ENCODE results near the gene HDHD5. TPM values are rescaled to one million over a fixed set of nuclear protein-coding genes. Genes with fewer than 3 reads are reported as not detected.

HDHD5 gene
- total RNA-seq, 1 experiment from 2014 or later, result 68.4 TPM

- H3K27ac Mint-ChIP-seq, result no peak overlapping the region
- Histone ChIP-seq H3K4ac (ENCODE audit: low read depth, low read length) (no peak overlapping the region), H3K9me3 (ENCODE audit: control insufficient read depth, low read depth, low read length) (no peaks in the 10 kb centered on the region), H2BK20ac (ENCODE audit: low read depth, low read length, poor library complexity, severe bottlenecking) (no peak overlapping the region), H2AK5ac (ENCODE audit: insufficient read length, low read length) (no peak overlapping the region), H3K56ac (ENCODE audit: insufficient read length, low read depth, low read length) (no peak overlapping the region), H2BK5ac (ENCODE audit: insufficient read length, low read length) (no peak overlapping the region), H3K4me1 (ENCODE audit: insufficient read depth, low read length) (no peaks in the 10 kb centered on the region; the same call in 1 of the 2 replicates), H4K5ac (ENCODE audit: insufficient read length, low read depth, low read length) (no peak overlapping the region), H2BK120ac (ENCODE audit: low read depth, low read length, poor library complexity, severe bottlenecking) (no peak overlapping the region), H3K27me3 (ENCODE audit: insufficient read depth, low read length) (no peaks in the 10 kb centered on the region), H4K20me1 (ENCODE audit: control insufficient read depth, insufficient read depth, insufficient read length) (no peaks in the 10 kb centered on the region), H4K91ac (ENCODE audit: insufficient read length, low read depth, low read length) (no peak overlapping the region), H2BK12ac (ENCODE audit: insufficient read length, low read depth, low read length) (no peak overlapping the region), H3K27ac (ENCODE audit: insufficient read length, low read depth, low read length) (no peak overlapping the region), H3K9ac (ENCODE audit: extremely low read depth, insufficient read length, low read length) (no peak overlapping the region), H3K18ac (ENCODE audit: insufficient read length, low read depth, low read length) (no peak overlapping the region), H3K23ac (ENCODE audit: insufficient read length, low read depth, low read length) (no peak overlapping the region), H3K79me2 (ENCODE audit: insufficient read depth, low read length) (no peaks in the 10 kb centered on the region), H4K8ac (replicated peaks; ENCODE audit: insufficient read length, low read depth, low read length) (no peak overlapping the region), H3K79me1 (ENCODE audit: insufficient read depth, low read depth, low read length, poor library complexity, severe bottlenecking) (no peaks in the 10 kb centered on the region), H2BK15ac (ENCODE audit: low read depth, low read length) (no peak overlapping the region), H3K4me2 (ENCODE audit: insufficient read depth, insufficient read length, low read length) (no peak overlapping the region), H3T11ph (ENCODE audit: low read length) (no peak overlapping the region), H3K14ac (ENCODE audit: insufficient read depth, low read length) (no peak overlapping the region), H2AFZ (ENCODE audit: low read length) (no peak overlapping the region), H3K23me2 (ENCODE audit: insufficient read length, low read depth, low read length, poor library complexity, severe bottlenecking) (peaks cover 6% of the 10 kb centered on the region)
- H3K9me3 Mint-ChIP-seq, result no peaks in the 10 kb centered on the region
- H3K36me3 Mint-ChIP-seq (ENCODE audit: insufficient read depth in 1 of 3, low read depth in 3 of 3), result peaks cover 0 to 4% (median 0%) of the 10 kb centered on the region in 3 experiments; a peak in 2 of 7 replicates
- WGBS (ENCODE audit: extremely low coverage, insufficient read length, low lambda C conversion rate), result no CpG with 5 or more reads among the region's 4 CpGs
- no peak for DNase-seq
- TF ChIP-seq CTCF (conservative IDR thresholded peaks at IDR 0.05), result no peak
- H3K4me3 Mint-ChIP-seq, result no peak overlapping the region; a peak in 1 of 5 replicates
- H3K4me1 Mint-ChIP-seq, result peaks cover 35 to 37% of the 10 kb centered on the region in 2 experiments
- peaks cover 7% of the 10 kb centered on the region for H3K27me3 Mint-ChIP-seq (ENCODE audit: low read depth)
Measured at GRCh38 chr22:17117890-17118289, 41.2 kb downstream of the HDHD5 start.
